Stromal cell of bone marrow (primary cell): Measurements from ENCODE around the gene SPRR2E.
"Not testable (repeated sequence)": the region's sequence is repeated elsewhere in the genome, so short reads cannot be mapped to it uniquely, and the experiment has no call there.

Experiments
- DNase-seq: peaks from one replicate; pipeline ENCODE4 v3.0.0-alpha.2; 2012; ENCODE audit warnings: low read depth

Gene SPRR2E

GRCh38 chr1:153058826-153059784 is 35.2 kb downstream of the SPRR2E start:
- DNase-seq = no peak

DNA sequence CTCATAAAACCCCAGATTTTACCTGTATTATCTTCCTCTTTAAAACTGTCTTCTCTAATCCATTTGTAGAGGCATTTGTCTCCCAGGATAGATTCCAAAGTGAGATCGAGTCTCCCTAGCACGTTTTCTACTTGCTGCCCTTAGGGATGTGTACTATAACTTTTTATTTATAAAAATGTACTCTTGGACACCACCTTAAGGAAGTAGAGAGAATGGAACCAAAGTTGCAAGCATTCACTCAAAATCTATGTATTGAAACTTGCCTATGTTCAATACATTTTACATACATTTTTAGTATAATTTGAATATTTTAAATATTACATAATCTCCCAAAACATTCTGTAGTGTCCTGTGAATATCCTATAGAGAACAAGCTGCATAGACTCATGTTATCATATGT is 36.2 kb downstream of the SPRR2E start:
- no peak for DNase-seq

- no peak for DNase-seq
Measured at GRCh38 chr1:153057375-153057774, 37.0 kb downstream of the SPRR2E start, which contains the start of gene SPRR2A. Gene SPRR2A, minus strand, starts transcription at chr1:153057512. Its CDS starts 777 bp downstream, at chr1:153056735.

GRCh38 chr1:153056111-153056510 is 38.2 kb downstream of the SPRR2E start:
- DNase-seq = not testable (repeated sequence)

DNA sequence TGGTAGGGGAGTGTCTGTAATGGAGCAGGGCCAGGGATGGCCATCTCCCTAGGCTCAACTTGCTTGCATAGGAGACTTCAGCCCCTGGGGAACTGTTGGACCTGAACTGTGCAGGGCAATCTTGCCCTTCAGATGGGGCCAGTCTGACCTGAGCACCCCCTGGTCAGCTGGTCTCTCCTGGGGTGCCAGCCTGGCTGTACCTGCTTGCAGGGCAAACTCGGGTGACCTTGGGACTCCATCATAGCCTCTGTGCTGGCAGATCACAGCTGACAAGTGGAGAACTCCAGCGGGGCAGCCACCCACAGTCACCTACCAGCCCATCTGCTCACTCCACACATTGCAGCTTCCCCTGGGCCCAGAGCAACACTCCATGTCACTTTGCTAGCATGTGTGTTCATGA is 45.1 kb downstream of the SPRR2E start:
- DNase-seq = no peak
